H1 (cell line): ENCODE data around the gene CNBP. TPM values are rescaled to one million over a fixed set of nuclear protein-coding genes. Genes with fewer than 3 reads are reported as not detected.

ENCODE experiments used
- polyA plus RNA-seq, 7 experiments: library from polyadenylated mRNA; depleted of rRNA in 3 of 7; stranded (reverse) in 5 of 7; unstranded in 2 of 7; fragments of >200 nt in 5 of 7; fragments of 200-250 nt in 2 of 7; gene quantifications; 1 replicate in 5 of 7; 2 replicates in 1 of 7; 4 replicates in 1 of 7; pipeline versions ENCODE4 v1.2.1 to v1.2.3, GENCODE V29; 2011 to 2013; ENCODE audit warnings: missing spikeins in 2 of 7, mixed read lengths in 2 of 7
- small RNA-seq: library from polyadenylated mRNA; stranded (forward); fragments of <200 nt; extraction: miRNeasy Mini kit (QIAGEN cat#:217004); gene quantifications from one replicate; pipeline ENCODE3, GENCODE V24; 2013; ENCODE audit not compliant: insufficient read depth
- total RNA-seq: library from RNA; stranded (reverse); fragmentation: NEBNext Ultra II Directional; extraction: Animal tissue kit (Norgen Biotek cat#: 25700); gene quantifications from 2 replicates; pipeline ENCODE4 v1.2.1, GENCODE V29; 2021

The CNBP gene
- total and polyA plus RNA-seq, 2 of the 8 experiments (the other 6 are each of a cell fraction or from before 2014, with no cell fraction given), result 315 to 371 TPM

Small RNA genes within 50 kb of the gene (small RNA-seq; reads per million reads assigned to genes)
- not detected for gene RPS27P12

Other genes starting within 250 kb of the CNBP start
- 2.0 and 2.4 TPM in 2 replicates for gene CFAP92, start 189.8 kb downstream of the CNBP start, total RNA-seq
- gene CFAP92, start 189.8 kb downstream of the CNBP start, polyA plus RNA-seq (2011; rRNA removed), result 0.77 and 1.2 TPM in 2 replicates
- 0.37 and 0.44 TPM in 2 replicates for gene EFCC1, start 182.6 kb downstream of the CNBP start, total RNA-seq
- gene EFCC1, start 182.6 kb downstream of the CNBP start, polyA plus RNA-seq (2011; rRNA removed), result 0.14 and 0.30 TPM in 2 replicates
- gene GP9, start 123.1 kb downstream of the CNBP start, total RNA-seq, result not detected in 2 replicates
- not detected in 2 replicates for gene GP9, start 123.1 kb downstream of the CNBP start, polyA plus RNA-seq (2011; rRNA removed)
- gene RAB43, start 62.1 kb downstream of the CNBP start, total RNA-seq, result 18.7 and 19.4 TPM in 2 replicates
- 13.1 and 18.7 TPM in 2 replicates for gene RAB43, start 62.1 kb downstream of the CNBP start, polyA plus RNA-seq (2011; rRNA removed)
- 16.6 and 21.8 TPM in 2 replicates for gene ISY1, start 22.8 kb downstream of the CNBP start, total RNA-seq
- gene ISY1, start 22.8 kb downstream of the CNBP start, polyA plus RNA-seq (2011; rRNA removed), result 27.8 and 38.7 TPM in 2 replicates
- 104 and 106 TPM in 2 replicates for gene COPG1, start 65.7 kb upstream of the CNBP start, total RNA-seq
- gene COPG1, start 65.7 kb upstream of the CNBP start, polyA plus RNA-seq (2011; rRNA removed), result 50.7 and 52.7 TPM in 2 replicates
- gene HMCES, start 95.0 kb upstream of the CNBP start, total RNA-seq, result 46.7 and 49.5 TPM in 2 replicates
- gene HMCES, start 95.0 kb upstream of the CNBP start, polyA plus RNA-seq (2011; rRNA removed), result 27.6 and 30.4 TPM in 2 replicates
- 0.75 and 0.99 TPM in 2 replicates for gene EFCAB12, start 244.7 kb upstream of the CNBP start, total RNA-seq
- 0.60 and 0.71 TPM in 2 replicates for gene EFCAB12, start 244.7 kb upstream of the CNBP start, polyA plus RNA-seq (2011; rRNA removed)